ENCODE results near the gene CHSY3.
A peak's percentile ranks its signal among the peaks of the same experiment; 100 is the strongest.

Gene CHSY3

GRCh38 chr5:130067364-130067763 is 163.1 kb downstream of the CHSY3 start:
- H3K4me3 ChIP-seq (replicated peaks; ENCODE audit: low read depth, low read length) = no peak overlapping the region
- no peak for TF ChIP-seq CTCF (IDR thresholded peaks at IDR 0.05; ENCODE audit: low read length, missing control alignments)
- DNase-seq (ENCODE audit: low read depth) = no peak

GRCh38 chr5:130068101-130068500 is 163.8 kb downstream of the CHSY3 start:
- DNase-seq (ENCODE audit: low read depth) = no peak
- TF ChIP-seq CTCF (IDR thresholded peaks at IDR 0.05; ENCODE audit: low read length, missing control alignments) = no peak
- no peak overlapping the region for H3K4me3 ChIP-seq (replicated peaks; ENCODE audit: low read depth, low read length)

DNA sequence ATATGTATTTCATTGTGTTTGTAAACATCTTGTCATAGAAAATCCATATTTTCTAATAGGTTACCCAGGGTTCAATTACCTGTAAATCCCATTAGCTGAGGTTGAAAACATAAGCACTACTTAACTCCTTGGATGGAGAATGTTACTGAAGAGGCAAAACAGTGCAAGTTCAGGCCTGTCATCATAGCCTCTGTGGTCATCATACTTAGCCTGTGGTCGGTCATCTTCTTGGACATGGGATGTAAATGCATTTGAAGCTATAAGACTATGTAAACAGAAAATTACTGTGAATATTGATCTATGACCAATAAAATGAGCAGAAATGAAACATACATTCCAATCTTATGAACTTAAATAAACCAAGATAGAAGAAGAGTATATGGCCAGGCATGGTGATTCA is 164.7 kb downstream of the CHSY3 start:
- no peak overlapping the region for H3K4me3 ChIP-seq (replicated peaks; ENCODE audit: low read depth, low read length)
- DNase-seq (ENCODE audit: low read depth) = no peak
- no peak for TF ChIP-seq CTCF (IDR thresholded peaks at IDR 0.05; ENCODE audit: low read length, missing control alignments)

GRCh38 chr5:130074820-130075219 is 170.6 kb downstream of the CHSY3 start:
- no peak overlapping the region for H3K4me3 ChIP-seq (replicated peaks; ENCODE audit: low read depth, low read length)
- no peak for DNase-seq (ENCODE audit: low read depth)
- TF ChIP-seq CTCF (IDR thresholded peaks at IDR 0.05; ENCODE audit: low read length, missing control alignments) = no peak

- no peak for DNase-seq (ENCODE audit: low read depth)
- peak; percentile 22 for TF ChIP-seq CTCF (IDR thresholded peaks at IDR 0.05; ENCODE audit: low read length, missing control alignments)
- no peak overlapping the region for H3K4me3 ChIP-seq (replicated peaks; ENCODE audit: low read depth, low read length)
These were observed 172.7 kb downstream of the CHSY3 start for GRCh38 chr5:130077007-130077406.

DNA sequence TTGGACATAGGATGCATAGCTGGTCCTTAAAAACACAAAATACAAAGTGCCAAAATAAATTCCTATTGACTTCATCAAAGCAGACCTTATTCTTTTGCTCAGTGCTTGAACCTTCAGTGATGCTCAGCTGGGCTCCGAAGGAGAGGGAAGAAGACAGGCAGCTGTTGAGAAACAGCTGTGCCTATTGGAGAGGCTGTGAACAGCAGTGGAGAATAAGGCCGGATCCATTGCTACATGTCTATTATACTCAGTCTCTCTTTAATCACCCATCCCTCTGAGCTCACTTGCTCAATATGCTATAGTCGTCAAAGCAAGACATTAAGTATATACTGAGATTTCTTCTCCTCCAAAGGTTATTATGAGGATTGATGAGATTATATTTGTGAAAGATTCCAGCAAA is 174.4 kb downstream of the CHSY3 start:
- no peak overlapping the region for H3K4me3 ChIP-seq (replicated peaks; ENCODE audit: low read depth, low read length)
- DNase-seq (ENCODE audit: low read depth) = no peak
- no peak for TF ChIP-seq CTCF (IDR thresholded peaks at IDR 0.05; ENCODE audit: low read length, missing control alignments)

DNA sequence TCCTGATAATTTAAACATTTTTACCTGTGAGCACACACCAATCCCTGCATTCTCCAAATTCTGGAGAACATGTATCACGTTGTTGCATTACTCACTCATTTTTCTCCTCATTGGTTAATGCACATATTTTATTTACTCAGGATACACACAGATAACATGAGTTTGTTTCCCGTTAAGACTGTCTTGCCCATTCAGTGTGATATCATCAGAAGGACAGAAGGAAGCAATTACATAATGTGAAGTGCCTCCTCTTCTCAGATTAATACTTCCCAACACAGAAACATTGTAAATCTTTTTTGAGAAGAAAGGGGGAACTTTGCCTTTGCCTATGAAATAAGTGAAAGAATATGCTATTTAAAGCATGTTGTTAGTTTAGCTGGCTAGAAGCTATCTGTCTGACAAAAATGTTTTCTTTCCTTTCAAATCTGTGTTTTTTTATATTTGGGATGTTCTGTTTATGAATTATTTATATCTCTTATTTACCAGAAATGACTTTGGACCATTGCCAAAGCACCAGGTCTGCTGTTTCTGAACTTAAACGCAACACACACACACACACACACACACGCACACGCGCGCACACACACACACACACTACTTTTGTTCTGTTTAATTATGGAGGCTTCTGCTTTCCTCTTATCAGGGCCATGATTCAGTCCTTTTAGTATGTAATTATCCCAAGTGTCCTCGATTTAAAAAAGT is 186.5 kb downstream of the CHSY3 start:
- H3K4me3 ChIP-seq (replicated peaks; ENCODE audit: low read depth, low read length) = no peak overlapping the region
- DNase-seq (ENCODE audit: low read depth) = peak; percentile 26
- TF ChIP-seq CTCF (IDR thresholded peaks at IDR 0.05; ENCODE audit: low read length, missing control alignments) = no peak
